ENCODE data around the gene SYK.
"Not testable (repeated sequence)": the region's sequence is repeated elsewhere in the genome, so short reads cannot be mapped to it uniquely, and the experiment has no call there.

SYK gene
- 0 reads per million in 3 experiments for total RNA-seq

DNA sequence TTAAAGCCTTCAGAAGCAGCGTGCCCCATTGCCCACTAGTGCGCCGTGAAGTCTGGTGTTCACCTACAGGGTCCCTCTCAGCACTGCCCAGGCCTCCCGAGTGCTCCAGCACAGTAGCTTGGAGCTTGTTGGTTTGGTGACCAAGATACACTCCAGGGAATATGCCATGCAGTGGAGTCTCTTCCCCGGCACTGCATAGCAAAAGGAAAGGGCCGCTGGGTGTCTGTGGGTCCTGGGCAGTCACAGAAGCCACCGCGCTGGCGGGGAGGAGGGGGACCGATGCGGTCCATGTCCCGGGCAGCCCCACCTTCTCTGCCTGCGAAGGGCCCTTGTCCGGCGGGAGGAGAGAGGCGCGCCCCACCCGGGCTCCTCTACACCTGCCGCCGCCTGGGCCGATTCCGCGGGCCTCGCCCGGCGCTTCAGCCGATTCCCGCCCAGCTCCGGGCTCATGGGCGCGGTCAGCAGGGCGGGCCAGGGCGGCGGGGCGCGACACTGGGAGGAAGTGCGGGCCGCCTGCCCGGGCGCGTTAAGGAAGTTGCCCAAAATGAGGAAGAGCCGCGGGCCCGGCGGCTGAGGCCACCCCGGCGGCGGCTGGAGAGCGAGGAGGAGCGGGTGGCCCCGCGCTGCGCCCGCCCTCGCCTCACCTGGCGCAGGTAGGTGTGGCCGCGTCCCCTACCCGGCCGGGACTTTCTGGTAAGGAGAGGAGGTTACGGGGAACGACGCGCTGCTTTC, at the start of gene SYK:
Gene SYK, plus strand, starts transcription at position 579 of the 732 bp plus-strand sequence. CDS start 42,080 bp downstream, outside the sequence.
- no peak for DNase-seq

DNA sequence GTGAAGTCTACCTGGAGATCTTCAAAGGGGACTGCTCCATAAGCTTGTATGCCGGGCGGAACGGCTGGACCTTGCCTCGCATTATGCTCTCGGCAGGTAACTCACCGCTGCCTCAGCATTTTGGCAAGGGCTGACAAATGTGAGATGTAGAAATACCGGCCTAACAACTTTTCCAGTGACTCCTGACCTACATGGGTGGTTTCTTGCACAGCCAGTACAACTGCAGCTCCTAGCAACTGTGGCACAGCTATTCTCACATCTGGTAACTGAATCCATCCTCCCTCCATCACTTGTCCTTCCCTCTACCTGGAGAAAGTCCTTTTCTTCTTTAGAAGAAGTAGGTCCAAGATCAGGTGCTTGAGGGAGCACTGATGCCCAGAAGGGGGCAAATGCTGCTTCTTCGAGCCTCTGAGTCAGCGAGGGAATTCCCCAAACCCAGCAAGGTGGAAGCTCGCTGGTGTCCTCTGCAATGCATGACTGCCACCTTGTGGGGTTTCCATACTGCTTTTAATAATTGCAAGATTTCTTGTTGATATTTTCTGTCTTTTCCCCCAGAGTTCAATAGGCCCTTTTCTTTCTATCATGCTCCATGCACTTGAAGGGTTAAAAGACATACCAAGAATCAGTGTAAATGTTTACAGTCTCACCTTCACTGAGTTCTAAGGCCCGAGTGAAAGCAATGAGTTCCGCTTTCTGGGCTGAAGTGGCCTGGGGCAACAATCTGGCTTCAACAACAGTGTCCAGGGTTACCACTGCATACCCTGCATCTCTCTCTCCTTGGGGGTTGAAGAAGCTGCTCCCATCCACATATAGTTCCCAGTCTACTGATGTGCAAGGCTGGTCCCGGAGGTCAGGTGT, 45.9 kb upstream of the SYK start:
- DNase-seq: peak; percentile 3

DNA sequence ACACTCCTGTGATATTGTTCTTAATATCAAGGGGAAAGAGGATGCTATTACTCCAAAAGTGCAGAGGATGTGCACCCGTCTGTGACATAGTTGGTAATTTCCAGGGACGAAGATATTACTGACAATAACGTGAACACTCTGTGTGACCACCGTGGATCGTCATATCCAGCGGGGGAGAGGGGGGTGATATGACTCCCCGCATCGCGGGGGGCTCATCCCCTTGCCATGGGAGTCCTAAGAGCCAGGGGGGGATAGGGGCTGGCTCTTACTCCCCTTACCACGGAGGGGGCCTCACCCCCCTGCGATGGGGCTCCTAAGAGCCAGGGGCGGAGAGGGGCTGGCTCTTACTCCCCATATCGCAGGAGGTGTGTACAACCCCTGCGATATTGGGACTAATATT, 41.0 kb upstream of the SYK start:
- not testable (repeated sequence) for DNase-seq

DNA sequence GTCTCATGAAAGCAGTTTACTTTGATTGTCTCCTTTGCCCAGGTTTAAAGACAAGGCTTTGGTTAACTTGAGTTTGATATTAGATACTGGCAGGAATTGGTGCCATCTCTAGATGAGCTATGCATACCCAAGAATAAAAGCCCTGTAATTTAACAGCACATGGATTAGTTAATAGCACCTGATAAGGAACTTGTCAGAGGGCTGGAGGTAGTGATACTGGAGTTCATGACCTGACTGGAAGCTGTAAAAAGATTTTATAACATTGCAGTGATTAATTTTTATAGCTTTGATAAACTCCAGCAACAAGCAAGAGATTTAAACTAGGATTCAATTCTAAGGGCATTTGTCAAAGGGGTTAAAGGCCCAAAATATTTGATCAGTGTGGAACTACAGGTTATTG, 34.9 kb upstream of the SYK start:
- DNase-seq: no peak

DNA sequence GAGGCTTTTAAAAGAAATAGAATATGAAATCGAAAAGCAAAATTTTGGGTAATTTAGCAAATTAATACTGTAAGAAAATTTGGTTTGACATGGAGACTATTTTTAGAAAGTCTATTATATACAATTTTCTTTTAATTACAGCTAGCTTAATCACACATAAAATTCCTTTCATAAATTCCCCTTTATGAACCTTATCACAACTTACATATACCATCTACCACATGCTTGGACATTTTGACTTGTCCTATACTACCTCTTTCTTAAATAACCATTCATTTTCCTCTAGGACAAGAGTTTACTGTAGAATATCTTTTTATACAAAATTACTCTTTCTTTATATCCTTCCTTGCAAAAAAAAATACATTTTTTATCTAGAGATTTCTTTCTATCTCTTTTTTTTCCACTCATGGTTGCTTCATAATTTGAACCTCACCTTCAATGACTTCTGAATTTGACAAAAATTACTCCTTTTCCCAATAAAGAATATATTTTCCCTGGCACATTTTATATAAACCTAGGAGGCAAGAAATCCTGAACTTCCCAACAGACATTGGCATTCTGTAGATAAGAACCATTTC, 34.0 kb upstream of the SYK start:
- no peak for DNase-seq

DNA sequence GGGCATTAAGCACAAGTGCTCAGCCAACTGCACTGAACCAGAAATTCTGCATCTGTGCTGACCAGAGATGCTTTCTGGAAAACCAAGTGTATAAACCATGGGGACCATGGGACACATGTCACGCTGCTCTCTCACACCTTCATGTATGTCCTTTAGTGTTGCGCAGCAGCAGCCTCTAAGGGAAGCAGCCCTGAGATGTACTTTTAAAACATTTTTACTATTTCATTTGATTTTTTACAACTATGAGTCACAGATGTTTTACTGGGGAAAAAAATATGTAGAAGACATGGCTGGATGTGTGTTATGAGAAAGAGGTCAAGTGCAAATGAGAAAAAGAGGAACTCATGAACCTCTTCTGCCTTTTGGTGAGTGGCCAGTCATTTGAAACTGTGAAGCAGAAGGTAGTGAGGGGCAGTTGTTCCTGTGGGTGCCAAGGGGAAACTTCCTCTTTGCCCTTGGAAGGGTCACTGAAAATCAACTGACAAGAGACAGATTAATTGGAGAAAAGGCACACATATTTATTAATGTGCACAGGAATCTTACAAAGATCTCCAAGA, 31.4 kb upstream of the SYK start:
- DNase-seq: no peak

DNA sequence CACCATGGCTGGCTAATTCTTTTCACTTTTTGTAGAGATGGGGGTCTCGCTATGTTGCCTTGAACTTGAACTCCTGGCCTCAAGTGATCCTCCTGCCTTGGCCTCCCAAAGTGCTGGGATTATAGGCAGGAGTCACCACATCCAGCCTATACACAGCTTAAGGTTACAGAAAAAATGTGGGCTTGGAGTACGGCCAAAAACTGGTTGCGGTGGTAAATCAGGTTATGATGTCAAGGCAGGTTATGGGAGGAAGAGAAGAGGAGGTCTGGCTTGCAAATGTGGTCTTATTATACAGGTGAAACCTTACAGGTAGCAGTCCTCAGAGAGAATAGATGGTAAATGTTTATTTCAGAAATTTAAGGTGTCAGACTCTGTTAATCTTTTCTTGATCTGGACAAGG, 30.7 kb upstream of the SYK start:
- no peak for DNase-seq

DNA sequence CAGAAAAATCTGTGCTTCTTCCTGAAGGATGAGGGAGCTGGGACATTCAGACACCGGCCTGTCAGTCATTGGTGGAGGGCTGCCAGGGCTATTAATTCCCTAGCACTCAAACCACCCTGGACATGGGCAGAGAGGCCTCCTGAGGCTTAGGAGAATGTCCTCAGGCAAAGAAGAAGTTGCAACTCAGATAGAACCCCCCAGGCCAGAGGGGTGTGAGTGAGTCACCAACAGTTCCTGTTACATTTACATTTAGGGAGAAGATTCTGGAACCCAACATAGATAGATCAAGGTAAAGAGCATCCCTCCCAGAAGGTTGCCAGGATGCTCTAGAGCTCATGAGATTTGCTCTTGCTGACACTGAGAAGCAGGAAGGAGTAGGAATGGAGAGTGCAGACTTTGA, 29.2 kb upstream of the SYK start:
- DNase-seq: no peak

DNA sequence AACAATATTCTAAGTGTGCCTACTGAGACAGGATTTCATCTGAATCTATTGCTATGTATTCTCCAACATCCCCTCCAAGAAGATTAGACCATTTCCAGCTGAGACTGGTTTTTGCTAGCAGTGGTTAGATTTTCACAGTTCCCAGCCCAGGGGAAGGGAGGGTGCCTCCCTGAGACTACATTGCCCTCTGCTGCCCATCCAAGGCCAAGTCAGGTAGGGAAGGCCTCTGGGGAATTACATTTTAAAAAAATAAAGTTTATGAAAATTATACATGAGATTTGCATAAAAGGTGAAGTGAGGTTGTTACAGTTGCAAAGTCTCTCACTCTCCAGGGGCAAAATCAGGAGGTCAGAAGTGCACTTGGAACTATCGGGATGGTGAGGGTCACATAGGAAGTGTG, 28.0 kb upstream of the SYK start:
- DNase-seq: no peak

DNA sequence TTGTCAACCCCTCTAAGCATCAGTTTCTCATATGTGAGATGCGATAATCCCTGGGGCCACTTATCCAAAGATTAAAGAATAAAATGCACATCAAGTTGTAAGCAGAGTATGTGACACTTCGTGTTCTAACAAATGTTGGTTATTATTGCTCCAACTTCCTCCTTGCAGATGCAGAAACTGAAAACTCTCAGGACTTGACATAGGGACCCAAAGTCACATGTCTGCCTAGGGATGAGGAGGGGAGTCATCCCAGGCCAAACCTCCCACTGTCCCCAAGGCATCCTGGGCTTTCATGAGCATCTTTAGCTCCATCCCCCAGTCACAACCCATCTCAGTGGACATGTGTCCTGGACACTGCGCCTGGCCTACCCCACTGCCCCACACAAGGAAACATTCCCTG, 27.5 kb upstream of the SYK start:
- no peak for DNase-seq

DNA sequence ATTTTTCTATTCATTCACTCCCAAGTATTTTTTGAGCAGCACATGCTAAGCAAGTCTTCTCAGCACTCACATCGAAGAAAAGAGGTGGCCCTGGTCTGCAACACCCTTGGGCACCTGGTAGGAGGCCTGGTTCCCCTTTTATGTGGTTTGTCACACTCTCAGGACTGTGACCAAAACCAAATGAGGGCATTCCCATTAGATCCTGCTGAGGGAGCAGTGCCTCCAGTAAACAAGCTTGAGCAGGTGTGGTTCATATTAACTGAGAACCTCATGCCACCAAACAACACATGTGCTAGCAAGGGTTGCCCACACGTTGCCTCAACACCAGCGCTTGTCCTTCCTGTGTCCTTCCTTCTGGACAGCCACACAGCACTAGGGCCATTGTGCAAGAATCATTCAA, 26.9 kb upstream of the SYK start:
- DNase-seq: no peak

DNA sequence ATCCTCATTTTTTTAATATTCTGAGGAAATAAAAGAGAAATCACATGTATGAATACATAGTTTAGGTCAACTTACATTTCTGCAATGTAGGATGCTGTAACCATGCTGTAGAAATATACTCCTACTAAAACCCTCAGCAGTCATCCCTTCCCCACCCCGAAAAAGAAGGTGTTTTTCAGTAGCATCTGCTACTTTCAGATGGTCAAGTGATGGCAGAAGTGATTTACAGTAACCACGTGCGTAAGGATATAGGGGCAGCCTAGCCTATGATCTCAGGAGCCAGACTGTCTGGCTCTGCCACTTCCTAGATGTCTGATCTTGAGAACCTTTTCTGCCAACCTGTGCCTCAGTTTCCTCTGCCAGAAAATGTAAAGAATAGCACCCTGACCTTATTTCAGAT, 26.0 kb upstream of the SYK start:
- no peak for DNase-seq

DNA sequence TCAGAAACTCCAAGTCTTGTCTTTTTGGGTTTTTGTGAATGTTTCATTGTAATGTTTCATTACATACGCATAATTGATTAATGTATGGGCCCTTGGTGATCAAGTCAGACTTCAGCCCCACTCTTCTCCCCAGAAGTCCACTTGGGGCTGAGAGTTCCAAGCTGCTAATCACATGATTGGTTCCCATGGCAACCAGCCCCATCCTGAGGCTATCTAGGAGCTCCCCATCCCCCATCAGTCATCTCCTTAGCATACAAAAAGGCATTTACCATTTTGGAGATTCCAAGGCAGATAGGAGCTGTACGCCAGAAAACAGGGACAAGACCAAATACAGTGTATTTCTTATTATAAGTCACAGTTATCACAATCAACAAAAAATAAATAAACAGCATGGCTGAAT, 22.9 kb upstream of the SYK start:
- no peak for DNase-seq

DNA sequence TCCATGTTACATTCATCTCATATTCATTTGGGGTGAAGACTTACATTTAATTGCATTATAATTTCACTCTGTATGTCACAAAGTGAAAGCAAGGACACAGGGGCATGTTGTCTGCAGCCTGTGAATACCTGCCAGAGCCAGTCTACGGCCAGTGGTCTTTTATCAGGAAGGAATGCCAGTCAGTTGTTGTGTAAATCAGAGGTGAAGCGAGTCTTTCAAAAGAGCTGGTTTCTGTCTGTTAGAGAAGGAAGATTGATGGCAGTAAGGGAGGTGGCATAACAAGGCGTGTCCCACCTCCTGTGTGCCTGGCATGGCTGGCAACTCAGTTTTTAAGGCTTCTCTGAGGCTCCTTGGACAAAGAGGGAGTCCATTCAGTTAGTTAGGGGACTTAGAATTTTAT, 18.1 kb upstream of the SYK start:
- no peak for DNase-seq

DNA sequence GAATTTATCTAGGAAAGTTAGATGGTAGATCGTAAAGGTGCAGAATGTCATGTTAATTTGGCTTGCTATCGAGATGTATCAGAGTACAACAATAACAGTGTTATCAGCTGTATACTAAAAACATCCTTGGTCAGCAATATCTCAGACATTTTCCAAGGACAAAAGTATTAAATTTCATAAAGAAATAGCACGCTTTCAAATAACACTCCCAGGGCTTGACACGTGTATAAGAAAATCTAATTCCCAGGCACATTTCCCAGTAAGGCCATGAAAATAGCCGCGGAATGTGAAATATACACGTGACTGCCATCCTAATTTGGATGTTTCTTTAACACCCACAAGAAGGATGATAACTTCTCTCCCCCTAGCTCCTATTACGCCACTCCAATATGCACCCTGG, 17.7 kb upstream of the SYK start:
- DNase-seq: no peak

DNA sequence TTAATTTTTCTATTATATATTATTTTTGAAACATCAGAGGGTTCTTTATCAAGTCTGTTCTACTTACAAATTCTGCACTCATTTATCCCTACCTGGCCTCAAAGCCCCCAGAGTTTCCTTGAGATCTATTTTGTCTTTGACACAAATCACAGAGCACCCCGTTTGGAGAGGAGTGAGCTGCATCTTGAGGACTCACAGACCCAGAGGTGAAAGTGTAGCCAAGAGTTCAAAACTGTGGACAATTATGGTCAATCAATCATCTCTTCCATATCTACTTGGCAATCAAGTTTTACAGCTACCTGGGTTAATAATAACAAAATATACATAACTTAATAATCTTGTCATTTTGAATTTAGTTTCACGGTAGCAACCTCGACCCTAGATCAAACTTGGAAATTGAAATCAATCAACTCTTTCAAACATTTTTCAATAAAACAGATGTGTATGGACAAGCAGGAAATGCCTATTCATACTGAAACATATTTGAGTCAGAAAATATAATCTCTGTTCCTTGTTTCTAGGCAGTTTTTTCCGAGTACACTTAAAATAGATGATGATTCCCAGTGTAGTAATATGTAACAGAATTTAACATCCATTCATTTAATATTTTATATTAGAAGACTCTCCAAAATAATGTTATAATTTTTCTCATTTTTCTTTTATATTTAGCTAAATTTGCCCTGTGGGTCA, 13.7 kb upstream of the SYK start:
- DNase-seq: no peak

DNA sequence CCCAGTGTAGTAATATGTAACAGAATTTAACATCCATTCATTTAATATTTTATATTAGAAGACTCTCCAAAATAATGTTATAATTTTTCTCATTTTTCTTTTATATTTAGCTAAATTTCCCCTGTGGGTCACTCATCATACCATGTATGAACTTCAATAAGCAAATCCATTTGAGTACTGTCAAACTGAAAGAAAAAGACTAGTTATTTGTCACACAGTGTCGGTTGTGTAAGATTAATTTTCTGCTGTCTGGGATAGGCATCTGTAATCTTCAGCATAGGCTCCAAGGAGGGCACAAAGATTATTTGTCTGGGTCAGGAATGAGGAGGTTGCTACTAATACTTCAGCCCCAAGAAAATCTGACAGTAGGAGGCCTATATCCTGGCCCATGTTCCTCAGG, 13.1 kb upstream of the SYK start:
- not testable (repeated sequence) for DNase-seq

DNA sequence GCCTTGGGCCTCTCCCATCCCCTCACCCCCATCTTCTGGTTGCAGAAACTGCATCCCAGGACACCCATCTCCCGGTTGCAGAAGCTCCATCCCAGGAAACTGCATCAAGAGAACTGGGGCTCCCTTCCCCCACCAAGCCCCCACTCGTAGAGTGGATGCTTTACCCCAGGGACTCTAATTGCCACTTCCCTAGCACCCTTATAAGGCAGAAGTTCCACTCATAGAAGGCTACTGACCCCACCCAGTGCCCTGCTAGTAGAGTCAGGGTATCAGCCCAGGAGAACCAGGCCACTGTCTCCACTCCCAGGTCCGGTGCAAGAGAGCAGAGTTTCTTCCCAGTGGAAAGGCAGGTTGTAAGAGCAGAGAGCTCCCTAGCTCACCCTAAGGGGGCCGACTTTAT, 12.2 kb upstream of the SYK start:
- DNase-seq: no peak

DNA sequence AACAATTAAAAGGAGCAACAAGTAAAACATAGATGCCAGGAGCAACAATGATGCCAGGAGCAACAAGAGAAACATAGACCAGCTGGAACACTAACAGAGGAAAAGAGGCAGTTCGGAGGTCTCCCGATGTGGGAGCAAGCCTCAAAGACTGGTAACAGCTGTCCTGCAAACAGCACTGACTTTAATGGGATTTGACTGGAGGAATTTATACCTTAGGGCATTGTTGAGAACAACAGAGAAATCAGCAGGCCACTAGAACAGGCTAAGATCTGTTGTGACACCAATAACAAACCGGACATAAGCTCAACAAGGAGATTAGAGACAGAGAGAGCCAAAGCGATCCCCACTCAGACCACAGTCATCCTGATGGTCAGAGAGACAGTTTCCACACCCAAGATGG, 11.8 kb upstream of the SYK start:
- no peak for DNase-seq

DNA sequence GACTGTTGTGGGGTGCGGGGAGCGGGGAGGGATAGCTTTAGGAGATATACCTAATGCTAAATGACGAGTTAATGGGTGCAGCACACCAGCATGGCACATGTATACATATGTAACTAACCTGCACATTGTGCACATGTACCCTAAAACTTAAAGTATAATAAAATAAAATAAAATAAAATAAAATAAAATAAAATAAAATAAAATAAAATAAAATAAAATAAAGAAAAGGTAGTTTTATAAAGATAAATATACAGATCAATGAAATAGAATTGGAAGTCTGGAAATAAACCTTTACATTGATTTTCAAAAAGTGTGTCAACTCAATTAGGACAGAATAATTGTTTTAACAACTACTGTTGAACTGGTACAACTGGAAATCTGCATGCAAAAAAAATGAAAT, 8.6 kb upstream of the SYK start:
- not testable (repeated sequence) for DNase-seq

DNA sequence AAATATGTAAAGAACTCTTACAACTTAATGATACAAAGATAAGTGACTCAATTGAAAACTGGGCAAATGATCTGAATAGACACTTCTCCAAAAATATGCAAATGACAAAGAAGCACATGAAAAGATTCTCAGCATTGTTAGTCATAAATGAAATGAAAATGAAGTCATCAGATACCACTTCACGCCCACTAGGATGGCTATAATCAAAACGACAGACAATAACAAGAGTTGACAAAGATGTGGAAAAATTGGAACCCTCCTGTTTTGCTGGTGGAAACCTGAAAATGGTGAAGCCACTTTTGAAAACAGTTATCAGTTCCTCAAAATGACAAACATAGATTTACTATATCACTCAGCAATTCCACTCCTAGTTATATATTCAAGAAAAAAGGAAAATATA, 7.9 kb upstream of the SYK start:
- no peak for DNase-seq

DNA sequence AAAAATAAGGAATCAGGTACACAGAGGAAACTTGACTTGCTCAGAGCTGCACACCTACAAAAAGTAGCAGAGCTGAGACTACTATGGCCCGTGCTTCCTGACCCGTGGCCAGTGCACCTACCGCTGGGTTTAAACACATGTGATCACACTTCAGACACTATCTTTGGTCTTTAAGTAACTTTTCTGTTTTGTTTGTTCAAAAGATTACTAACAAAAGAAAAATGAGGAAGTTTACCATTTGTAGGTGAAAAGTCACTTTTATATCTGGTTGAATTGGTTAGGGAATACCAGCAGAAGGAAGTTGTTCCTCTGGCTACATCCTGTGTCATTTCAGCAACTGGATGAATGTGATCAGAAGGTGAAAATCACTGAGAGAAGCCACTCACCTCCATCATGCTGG, 6.5 kb upstream of the SYK start:
- no peak for DNase-seq

DNA sequence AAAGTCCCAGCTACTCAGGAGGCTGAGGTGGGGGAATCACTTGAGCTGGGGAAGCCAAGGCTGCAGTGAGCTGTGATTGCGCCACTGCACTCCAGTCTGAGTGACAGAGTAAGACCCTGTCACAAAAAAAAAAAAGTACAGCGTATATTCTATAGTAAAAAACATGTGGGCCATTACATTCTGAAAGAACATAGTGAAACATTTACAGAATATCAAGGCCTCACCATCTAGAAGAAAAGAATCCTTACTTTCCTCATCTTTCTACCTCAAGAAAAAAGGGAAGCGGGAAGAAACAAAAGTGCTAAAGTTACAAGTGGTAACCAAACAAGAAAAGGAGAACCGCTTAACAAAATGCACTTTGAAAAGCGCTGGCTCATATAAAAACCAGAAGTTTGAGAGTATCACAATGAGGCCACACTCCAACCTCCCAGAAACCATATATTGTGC, 5.7 kb upstream of the SYK start:
- no peak for DNase-seq

All from central memory CD4-positive, alpha-beta T cell (primary cell).